GM18517 (cell line): ENCODE results near the gene TRPM5.

ENCODE experiments used
- ATAC-seq: cut with Tn5 transposase; IDR thresholded peaks from one replicate; pipeline ENCODE4 v1.9.1; 2021; ENCODE audit warnings: mild to moderate bottlenecking, moderate library complexity; ENCODE audit not compliant: unreplicated experiment

The TRPM5 gene

DNA sequence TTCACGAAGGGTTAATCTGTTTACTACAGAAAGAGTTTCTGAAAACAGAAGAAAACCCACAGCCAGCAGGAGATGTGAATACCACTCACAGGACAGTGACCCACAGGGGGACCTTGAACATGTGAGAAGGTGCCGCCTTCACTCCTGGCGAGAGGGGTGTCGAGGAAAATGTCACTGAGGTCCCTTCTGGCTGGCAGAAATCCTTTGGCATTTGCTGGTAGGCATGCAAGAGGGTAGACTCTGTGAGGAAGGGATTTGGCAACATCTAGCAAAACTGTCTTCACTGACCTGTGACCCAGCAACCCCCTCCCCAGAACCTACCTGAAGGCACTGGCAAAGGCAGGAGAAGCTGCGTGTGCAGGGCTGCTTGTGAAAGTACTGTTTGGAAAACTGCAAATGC is 9.1 kb upstream of the TRPM5 start:
- ATAC-seq, result no peak

DNA sequence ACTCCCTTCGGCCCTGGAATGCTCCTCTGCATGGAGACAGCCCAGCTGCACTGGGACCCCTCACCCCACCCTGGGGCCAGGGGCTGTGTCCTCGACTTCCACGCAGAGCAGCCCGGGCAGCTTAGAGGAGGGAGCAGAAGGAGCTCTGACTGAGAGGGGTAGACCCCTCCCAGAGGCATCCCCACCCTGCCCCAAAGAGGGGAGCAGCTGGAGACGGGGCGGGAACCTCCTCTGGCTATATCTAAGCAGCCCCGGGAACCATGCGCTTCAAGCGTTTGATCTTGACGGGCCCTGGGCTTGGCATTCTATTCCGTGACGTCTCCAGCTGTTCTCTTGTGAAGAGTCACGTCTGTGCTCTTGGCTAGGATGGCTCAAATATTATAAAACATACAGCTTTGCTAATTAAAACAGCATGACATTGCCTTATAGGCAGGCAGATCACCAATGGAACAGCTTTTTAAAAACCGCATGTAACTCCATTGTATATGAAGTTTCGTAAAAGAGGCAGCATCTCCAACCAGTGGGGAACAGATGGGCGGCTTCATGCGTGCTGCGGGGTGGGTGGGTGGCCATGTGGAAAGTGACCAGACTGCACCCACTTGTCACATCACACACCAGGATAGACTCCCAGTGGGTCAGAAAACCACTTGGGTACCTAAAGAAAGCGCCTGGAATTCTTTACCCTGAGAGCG is 8.2 kb upstream of the TRPM5 start:
- ATAC-seq, result no peak

GRCh38 chr11:2451916-2452315 is 7.6 kb upstream of the TRPM5 start:
- ATAC-seq, result no peak

GRCh38 chr11:2451336-2451735 is 7.0 kb upstream of the TRPM5 start:
- no peak for ATAC-seq

- ATAC-seq, result no peak
Measured at GRCh38 chr11:2450321-2451041, 6.2 kb upstream of the TRPM5 start.

GRCh38 chr11:2449548-2450320 is 5.4 kb upstream of the TRPM5 start:
- no peak for ATAC-seq

GRCh38 chr11:2448661-2449547 is 4.6 kb upstream of the TRPM5 start:
- ATAC-seq, result no peak

GRCh38 chr11:2447951-2448650 is 3.8 kb upstream of the TRPM5 start:
- ATAC-seq, result no peak

DNA sequence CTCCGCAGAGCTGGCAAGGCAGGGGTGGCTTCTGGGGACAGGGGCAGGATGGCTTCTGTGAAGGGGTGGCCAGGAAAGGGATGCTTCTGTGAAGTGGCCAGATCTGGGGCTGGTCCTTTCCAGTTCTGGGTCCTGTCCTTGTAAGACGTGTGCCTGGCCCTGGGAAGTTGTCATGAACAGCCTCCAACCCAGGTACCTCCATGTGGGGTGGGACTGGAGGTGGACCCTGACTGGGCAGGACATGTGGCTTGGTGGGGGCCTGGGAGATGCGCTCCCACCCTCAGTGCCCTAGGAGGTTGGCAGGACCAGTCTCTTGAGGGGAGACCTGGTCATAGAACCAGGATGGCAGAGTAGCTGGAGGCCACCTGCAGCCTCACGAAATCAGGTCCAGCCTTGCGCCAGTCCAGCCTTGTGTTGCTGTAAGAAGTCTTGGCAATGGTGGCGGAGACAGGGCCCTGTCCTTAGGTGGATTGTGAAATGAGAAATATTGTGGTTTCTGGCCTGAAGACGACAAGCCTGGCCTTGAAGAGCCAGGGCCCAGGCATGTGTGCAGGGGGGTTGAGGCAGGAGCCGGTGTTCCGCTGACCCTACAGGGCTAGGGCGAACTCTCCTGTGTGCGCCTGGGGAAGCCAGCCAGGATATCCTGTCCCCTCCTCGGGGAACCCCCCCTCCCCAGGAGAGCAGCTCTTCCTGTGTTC is 3.1 kb upstream of the TRPM5 start:
- ATAC-seq, result no peak

GRCh38 chr11:2446590-2447252 is 2.4 kb upstream of the TRPM5 start:
- no peak for ATAC-seq

GRCh38 chr11:2445746-2446551 is 1.6 kb upstream of the TRPM5 start:
- ATAC-seq, result no peak

GRCh38 chr11:2444821-2445745 is 769 bp upstream of the TRPM5 start, which contains the start of gene KCNQ1:
Gene KCNQ1, plus strand, starts transcription at chr11:2445008. Its CDS starts 91 bp downstream, at chr11:2445099.
- no peak for ATAC-seq

GRCh38 chr11:2443406-2443805 is 908 bp downstream of the TRPM5 start:
- no peak for ATAC-seq

DNA sequence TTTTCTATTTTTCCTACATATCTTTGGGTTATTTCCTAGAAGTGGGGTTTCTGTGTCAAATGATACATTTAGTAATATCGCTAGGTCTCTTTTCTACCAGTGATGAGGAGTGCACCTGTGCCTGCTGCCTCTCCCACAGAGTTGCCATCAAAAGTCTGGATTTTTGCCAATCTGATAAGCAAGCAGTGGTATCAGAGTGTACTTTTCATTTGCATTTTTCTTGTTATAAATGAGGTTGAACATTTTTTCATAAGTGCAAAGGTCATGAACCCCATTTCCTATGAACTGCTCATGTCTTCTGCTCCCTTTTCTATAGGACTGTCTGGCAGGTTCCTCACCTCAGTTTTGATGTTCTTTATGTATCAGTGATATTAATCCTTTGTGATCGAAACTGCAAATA is 1.7 kb downstream of the TRPM5 start:
- ATAC-seq, result no peak

DNA sequence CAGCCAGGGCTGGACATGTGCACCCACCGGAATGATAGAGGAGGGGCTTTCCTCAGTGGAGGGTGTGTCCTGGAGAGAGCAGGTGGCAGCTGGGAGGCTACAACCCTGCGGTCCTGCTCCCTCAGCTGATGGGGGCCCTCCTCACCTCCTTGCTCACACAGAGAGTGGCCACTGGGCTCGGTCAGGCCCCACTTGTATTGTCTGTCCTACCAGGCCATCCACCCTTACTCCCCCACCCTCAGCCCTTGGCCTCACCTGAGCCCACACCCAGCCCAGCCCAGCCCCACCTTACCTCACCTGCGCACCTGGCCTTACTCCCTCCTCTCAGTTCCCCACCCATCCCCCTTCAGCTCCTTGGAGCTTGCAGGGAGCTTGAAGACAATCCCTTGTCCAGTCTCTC is 3.1 kb downstream of the TRPM5 start:
- no peak for ATAC-seq

DNA sequence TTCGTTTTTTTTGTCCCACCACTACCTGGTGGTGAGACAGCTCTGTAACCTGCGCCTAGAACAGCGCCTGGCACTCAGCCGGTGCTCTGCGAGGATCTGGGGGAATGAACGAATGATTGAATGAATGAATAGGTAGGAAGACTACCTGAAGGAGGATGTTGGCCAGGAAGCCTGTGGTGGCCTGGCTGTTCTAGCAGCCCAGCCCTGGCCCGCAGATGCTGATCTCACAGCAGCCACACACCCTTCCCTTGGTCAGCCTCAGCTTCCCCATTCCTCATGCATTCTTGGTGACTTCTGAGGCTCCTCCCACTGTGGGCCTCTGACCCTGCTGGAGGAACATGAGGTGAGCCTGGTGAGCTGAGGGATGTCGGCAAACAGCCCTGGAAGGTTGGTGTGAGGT is 3.7 kb downstream of the TRPM5 start:
- no peak for ATAC-seq

DNA sequence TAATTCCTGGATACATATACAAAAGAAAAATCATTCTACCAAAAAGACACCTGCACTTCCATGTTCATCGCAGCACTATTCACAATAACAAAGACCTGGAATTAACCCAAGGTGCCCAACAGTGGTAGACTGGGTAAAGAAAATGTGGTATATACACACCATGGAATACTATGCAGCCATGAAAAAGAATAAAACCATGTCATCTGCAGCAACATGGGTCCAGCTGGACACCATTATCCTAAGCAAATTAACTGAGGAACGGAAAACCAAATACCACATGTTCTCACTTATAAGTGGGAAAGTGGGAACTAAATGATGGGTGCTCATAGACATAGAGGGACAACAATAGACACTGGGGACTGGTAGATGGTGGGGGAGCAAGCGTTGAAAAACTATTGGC is 4.5 kb downstream of the TRPM5 start:
- ATAC-seq, result no peak
